Globus pallidus (tissue), 1 donor: ENCODE results near the gene RPL13.

Source experiments
- DNase-seq: peaks from one replicate; pipeline ENCODE4 v3.0.0-alpha.2; 2015; ENCODE audit warnings: low spot score

RPL13 gene

GRCh38 chr16:89560378-89561141, at the start of gene RPL13:
TSS of gene RPL13 (plus strand) at chr16:89560682. CDS start at chr16:89560960, 278 bp downstream.
- DNase-seq = peak; percentile 94

- DNase-seq = no peak
Measured at GRCh38 chr16:89511374-89511773, 49.1 kb upstream of the RPL13 start.

- DNase-seq = no peak
Measured at GRCh38 chr16:89512453-89512852, 48.0 kb upstream of the RPL13 start.

- DNase-seq = no peak
Measured at GRCh38 chr16:89517128-89517527, 43.4 kb upstream of the RPL13 start.

- no peak for DNase-seq
Measured at GRCh38 chr16:89519881-89520280, 40.6 kb upstream of the RPL13 start.

GRCh38 chr16:89522287-89522686, 38.2 kb upstream of the RPL13 start:
- no peak for DNase-seq

GRCh38 chr16:89523680-89524344, 36.7 kb upstream of the RPL13 start:
- DNase-seq = no peak

- no peak for DNase-seq
Measured at GRCh38 chr16:89525146-89525913, 35.2 kb upstream of the RPL13 start.

GRCh38 chr16:89529097-89529496, 31.4 kb upstream of the RPL13 start:
- no peak for DNase-seq

GRCh38 chr16:89530401-89531381, 29.8 kb upstream of the RPL13 start:
- DNase-seq = no peak

GRCh38 chr16:89531821-89532526, 28.5 kb upstream of the RPL13 start:
- no peak for DNase-seq

GRCh38 chr16:89534252-89534756, 26.2 kb upstream of the RPL13 start:
- DNase-seq = peak; percentile 51

- no peak for DNase-seq
Measured at GRCh38 chr16:89536371-89536770, 24.1 kb upstream of the RPL13 start.

GRCh38 chr16:89536886-89537548, 23.5 kb upstream of the RPL13 start:
- peak; percentile 90 for DNase-seq

- peak; percentile 31 for DNase-seq
Measured at GRCh38 chr16:89537549-89537925, 22.9 kb upstream of the RPL13 start.

GRCh38 chr16:89538286-89538685, 22.2 kb upstream of the RPL13 start:
- no peak for DNase-seq

GRCh38 chr16:89540557-89540956, 19.9 kb upstream of the RPL13 start:
- no peak for DNase-seq

GRCh38 chr16:89541792-89542191, 18.7 kb upstream of the RPL13 start:
- no peak for DNase-seq

GRCh38 chr16:89544113-89544512, 16.4 kb upstream of the RPL13 start:
- no peak for DNase-seq

GRCh38 chr16:89544713-89545043, 15.8 kb upstream of the RPL13 start:
- DNase-seq = no peak
